Activated CD4-positive, alpha-beta T cell treated with anti-CD3 and anti-CD28 coated beads, Interleukin-2, amount 10 ng/mL, durations not matched to agents 24 days and 14 days (primary cell): ENCODE measurements around the gene SLC35E1. TPM values are rescaled to one million over a fixed set of nuclear protein-coding genes. Genes with fewer than 3 reads are reported as not detected.
A peak's percentile ranks its signal among the peaks of the same experiment; 100 is the strongest.

ENCODE experiments used
- DNase-seq: peaks from one replicate; pipeline ENCODE4 v3.0.0; 2022
- H3K27ac Mint-ChIP-seq: one replicate; pipeline ENCODE4 v1.8.0; 2022; ENCODE audit warnings: mild to moderate bottlenecking, mixed read lengths
- H3K27me3 Mint-ChIP-seq: one replicate; pipeline ENCODE4 v1.8.0; 2022; ENCODE audit warnings: mixed read lengths
- H3K36me3 Mint-ChIP-seq: one replicate; pipeline ENCODE4 v1.8.0; 2022; ENCODE audit warnings: low read depth, mild to moderate bottlenecking, mixed read lengths
- H3K4me1 Mint-ChIP-seq: one replicate; pipeline ENCODE4 v1.8.0; 2021; ENCODE audit warnings: mixed read lengths
- H3K4me3 Mint-ChIP-seq: one replicate; pipeline ENCODE4 v1.8.0; 2022; ENCODE audit warnings: mild to moderate bottlenecking, moderate library complexity, mixed read lengths
- H3K9me3 Mint-ChIP-seq: one replicate; pipeline ENCODE4 v1.8.0; 2021; ENCODE audit warnings: mixed read lengths
- intact Hi-C: fragments of 100-400 bp; cut with micrococcal nuclease; formaldehyde crosslinking; loops from one replicate; pipeline ENCODE4 v1.15.1; 2023
- total RNA-seq: library from RNA; stranded (reverse); gene quantifications from 2 replicates; pipeline ENCODE4 v1.2.3, GENCODE V29; 2022

The SLC35E1 gene
- total RNA-seq, 1 donor from 2014 or later, result 65.0 TPM

DNA sequence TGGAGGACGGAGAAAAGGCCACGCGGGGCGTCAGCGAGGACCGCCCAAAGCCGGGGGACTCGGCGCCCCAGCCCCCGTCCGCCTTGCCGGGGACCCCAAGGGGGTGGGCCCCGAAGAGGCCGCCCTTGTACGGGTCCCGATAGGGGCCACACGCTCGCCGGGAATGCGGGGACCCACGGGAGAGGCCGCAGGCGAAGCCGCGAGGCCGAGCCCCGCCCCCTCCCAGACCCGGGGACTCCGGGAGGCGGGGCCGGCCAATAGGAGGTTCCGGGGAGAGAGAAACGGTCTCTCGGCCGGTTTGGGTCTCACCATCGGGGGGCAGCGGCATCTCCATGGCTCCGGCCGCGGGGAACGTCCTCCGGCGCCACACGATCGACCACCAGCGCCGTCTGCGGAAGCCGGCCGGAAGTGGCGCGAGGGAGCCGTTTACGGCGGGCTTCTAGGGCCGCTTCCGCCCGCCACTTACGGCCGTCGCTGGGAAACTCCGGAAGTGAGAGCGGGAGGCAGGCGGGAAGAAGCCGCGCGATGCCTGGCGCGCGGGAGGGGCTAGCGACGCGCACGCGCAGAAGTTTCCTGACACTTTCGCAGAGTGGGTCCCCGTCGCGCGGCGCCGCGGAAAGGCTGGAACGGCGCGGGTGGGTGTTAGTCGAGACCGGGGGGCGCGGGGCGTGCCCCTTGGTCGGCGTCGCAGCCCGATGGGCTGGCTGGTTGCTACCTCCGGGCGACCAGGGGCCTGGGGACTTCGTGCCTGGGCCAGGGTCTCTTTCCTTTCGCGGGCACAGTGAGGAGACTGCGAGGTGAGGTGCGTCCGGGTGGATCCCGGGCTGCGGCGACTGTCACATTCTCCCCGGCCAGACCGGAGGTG, 29.9 kb downstream of the SLC35E1 start, which contains the start of gene CHERP:
Gene CHERP (minus strand): TSS at position 393 of the 865 bp plus-strand sequence. CDS start 59 bp downstream, at position 334.
- H3K27me3 Mint-ChIP-seq, result no peaks in the 10 kb centered on the region
- peak within 1 kb of the TSS; percentile 91 for H3K4me3 Mint-ChIP-seq
- H3K36me3 Mint-ChIP-seq, result peaks cover 49% of the 10 kb centered on the region
- peak within 1 kb of the TSS; percentile 90 for H3K27ac Mint-ChIP-seq
- peaks cover 38% of the 10 kb centered on the region for H3K4me1 Mint-ChIP-seq
- peak; percentile 99 for DNase-seq
- intact Hi-C loops, result loop anchor here (1.0 to 2.0 kb wide), 5 partner anchors 24 to 86 kb away; partner anchors contain the start of genes C19orf44, CALR3, MED26 and SLC35E1
- H3K9me3 Mint-ChIP-seq, result no peaks in the 10 kb centered on the region

DNA sequence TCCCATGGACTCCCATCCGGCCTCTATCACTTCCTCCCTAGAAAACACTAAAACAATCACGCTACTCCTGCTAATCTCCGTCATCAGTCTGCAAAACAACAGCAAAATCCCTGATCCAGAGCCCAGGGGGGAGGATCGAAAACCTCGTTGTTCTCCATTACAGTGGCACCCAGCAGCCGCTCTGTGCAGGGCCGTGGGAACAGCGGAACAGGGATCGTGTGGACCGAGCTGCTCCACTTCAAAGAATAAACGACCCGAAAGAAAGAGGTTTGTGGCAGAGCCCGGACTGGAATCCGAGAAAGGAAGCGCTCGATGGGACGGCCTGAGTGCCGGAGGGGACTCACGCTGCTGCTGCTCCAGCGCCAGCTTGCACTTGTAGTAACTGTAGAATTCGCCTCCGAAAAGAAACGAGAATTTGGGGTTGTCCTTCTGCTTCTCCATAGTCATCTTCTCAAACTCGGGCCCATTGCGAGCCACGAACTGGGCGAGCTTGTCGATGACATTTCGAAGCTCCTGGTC, 30.6 kb downstream of the SLC35E1 start:
- peaks cover 39% of the 10 kb centered on the region for H3K4me1 Mint-ChIP-seq
- peak overlapping the region; percentile 91 for H3K4me3 Mint-ChIP-seq
- intact Hi-C loops, result loop anchor here (1.0 to 2.0 kb wide), 5 partner anchors 25 to 87 kb away; partner anchors contain the start of genes C19orf44, CALR3, MED26 and SLC35E1
- H3K27ac Mint-ChIP-seq, result peak overlapping the region; percentile 84
- H3K9me3 Mint-ChIP-seq, result no peaks in the 10 kb centered on the region
- H3K36me3 Mint-ChIP-seq, result peaks cover 55% of the 10 kb centered on the region
- peak; percentile 62 for DNase-seq
- H3K27me3 Mint-ChIP-seq, result no peaks in the 10 kb centered on the region

- H3K9me3 Mint-ChIP-seq, result no peaks in the 10 kb centered on the region
Observed at GRCh38 chr19:16540948-16541347, 31.3 kb downstream of the SLC35E1 start.

GRCh38 chr19:16537111-16537510, 35.1 kb downstream of the SLC35E1 start:
- intact Hi-C loops, result no loop called here
- DNase-seq, result no peak
- H3K27ac Mint-ChIP-seq, result no peak overlapping the region
- H3K27me3 Mint-ChIP-seq, result no peaks in the 10 kb centered on the region
- no peaks in the 10 kb centered on the region for H3K9me3 Mint-ChIP-seq
- H3K36me3 Mint-ChIP-seq, result peaks cover 71% of the 10 kb centered on the region
- H3K4me1 Mint-ChIP-seq, result peaks cover 25% of the 10 kb centered on the region
- H3K4me3 Mint-ChIP-seq, result no peak overlapping the region

More at GRCh38 chr19:16540948-16541347, 31.3 kb downstream of the SLC35E1 start:
- DNase-seq, result no peak
- peak overlapping the region; percentile 84 for H3K27ac Mint-ChIP-seq
- peak overlapping the region; percentile 91 for H3K4me3 Mint-ChIP-seq
- no peaks in the 10 kb centered on the region for H3K27me3 Mint-ChIP-seq
- H3K4me1 Mint-ChIP-seq, result peaks cover 39% of the 10 kb centered on the region
- intact Hi-C loops, result no loop called here
- H3K36me3 Mint-ChIP-seq, result peaks cover 59% of the 10 kb centered on the region

GRCh38 chr19:16536130-16536529, 36.1 kb downstream of the SLC35E1 start:
- Mint-ChIP-seq H3K27me3 (no peaks in the 10 kb centered on the region), H3K9me3 (no peaks in the 10 kb centered on the region), H3K4me3 (no peak overlapping the region), H3K27ac (no peak overlapping the region), H3K36me3 (peaks cover 75% of the 10 kb centered on the region), H3K4me1 (peaks cover 21% of the 10 kb centered on the region)
- no peak for DNase-seq
- intact Hi-C loops, result no loop called here

- Mint-ChIP-seq H3K36me3 (peaks cover 71% of the 10 kb centered on the region), H3K27ac (no peak overlapping the region), H3K4me1 (peaks cover 18% of the 10 kb centered on the region), H3K27me3 (no peaks in the 10 kb centered on the region), H3K4me3 (no peak overlapping the region), H3K9me3 (no peaks in the 10 kb centered on the region)
- no peak for DNase-seq
- intact Hi-C loops, result no loop called here
Observed at GRCh38 chr19:16535381-16535780, 36.8 kb downstream of the SLC35E1 start.

DNA sequence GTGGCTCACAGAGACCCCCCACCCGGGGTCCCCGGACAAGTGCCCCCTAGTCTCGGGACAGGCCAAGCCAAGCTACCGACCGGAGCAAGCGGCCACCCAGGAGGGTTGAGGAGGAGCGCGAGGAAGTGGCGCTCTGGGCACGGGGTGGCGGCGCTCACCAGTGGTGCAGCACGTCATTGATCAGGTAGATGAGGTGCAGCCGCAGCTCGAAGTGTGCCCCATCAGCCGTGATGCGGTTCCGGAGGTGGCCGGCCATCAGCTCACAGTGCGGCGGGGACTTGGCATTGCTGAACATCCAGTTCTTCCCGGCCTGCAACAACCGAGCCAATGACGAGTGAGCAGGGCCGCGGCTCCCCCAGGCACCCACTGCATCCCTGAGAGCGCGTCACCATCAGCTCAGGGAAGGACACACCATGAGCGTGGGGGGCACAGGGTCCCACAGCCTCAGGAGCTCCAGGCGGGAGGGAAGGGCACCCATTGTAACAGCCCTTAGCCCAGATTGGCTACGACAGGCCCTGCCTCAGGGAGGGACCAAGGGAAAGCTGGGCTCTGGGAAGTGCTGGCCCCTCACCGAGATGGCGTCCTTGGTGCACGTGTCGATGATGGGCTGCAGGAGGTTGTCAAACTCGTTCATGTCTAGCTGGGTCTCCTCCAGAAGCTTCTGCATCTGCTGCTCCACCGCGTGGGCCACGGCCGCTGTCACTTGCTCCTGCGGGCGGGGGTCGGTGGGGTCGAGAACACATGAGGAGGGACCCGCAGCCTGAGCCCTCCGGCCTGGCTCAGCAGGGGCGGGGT, 39.6 kb downstream of the SLC35E1 start:
- Mint-ChIP-seq H3K27me3 (no peaks in the 10 kb centered on the region), H3K27ac (no peak overlapping the region), H3K9me3 (no peaks in the 10 kb centered on the region), H3K4me1 (peaks cover 5% of the 10 kb centered on the region), H3K36me3 (peaks cover 66% of the 10 kb centered on the region), H3K4me3 (no peak overlapping the region)
- no peak for DNase-seq
- intact Hi-C loops, result no loop called here

GRCh38 chr19:16531380-16531669, 40.9 kb downstream of the SLC35E1 start:
- Mint-ChIP-seq H3K4me1 (no peaks in the 10 kb centered on the region), H3K27ac (no peak overlapping the region), H3K27me3 (no peaks in the 10 kb centered on the region), H3K4me3 (no peak overlapping the region), H3K9me3 (no peaks in the 10 kb centered on the region), H3K36me3 (peaks cover 60% of the 10 kb centered on the region)
- DNase-seq, result no peak
- intact Hi-C loops, result no loop called here

DNA sequence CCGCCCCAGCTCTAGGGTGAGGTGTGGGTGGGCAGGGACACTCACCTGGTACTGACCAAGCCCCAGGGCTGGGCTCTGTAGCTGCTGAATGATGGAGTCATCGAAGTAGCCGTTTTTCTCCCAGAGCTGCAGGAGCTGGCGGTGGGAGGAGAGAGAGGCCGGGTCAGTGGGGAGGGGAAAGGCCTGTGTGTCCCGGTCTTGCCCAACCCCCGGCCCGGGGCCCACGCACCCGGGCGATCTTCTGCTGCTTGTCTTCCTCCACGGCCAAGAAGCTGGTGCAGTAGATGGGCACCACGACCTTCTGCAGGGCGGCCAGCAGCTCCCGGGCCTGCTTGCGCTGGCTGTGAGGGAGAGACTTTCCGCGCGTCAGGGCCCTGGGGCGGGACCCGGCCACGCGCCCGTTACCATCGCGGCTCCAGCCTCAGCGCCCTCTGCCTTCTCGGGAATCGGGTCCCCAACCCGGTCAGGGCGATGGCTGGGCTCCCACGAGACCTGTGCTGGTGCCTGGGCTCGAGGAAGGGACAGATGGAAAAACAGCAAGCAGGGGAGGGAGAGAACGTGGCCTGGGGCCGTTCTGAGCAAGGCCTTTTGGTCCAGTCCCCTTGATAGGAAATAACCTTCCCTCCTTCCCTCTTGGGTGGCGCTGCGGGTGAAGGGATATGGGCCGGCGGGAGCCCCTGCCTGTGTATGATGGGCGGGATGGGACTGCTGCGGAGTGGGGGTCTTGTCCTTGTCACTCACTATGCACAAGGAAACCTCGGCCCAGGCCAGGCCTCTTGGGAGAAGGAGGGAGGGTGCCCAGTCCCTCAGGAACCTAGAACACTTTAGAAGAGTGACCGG, 41.5 kb downstream of the SLC35E1 start:
- H3K4me3 Mint-ChIP-seq, result no peak overlapping the region

DNA sequence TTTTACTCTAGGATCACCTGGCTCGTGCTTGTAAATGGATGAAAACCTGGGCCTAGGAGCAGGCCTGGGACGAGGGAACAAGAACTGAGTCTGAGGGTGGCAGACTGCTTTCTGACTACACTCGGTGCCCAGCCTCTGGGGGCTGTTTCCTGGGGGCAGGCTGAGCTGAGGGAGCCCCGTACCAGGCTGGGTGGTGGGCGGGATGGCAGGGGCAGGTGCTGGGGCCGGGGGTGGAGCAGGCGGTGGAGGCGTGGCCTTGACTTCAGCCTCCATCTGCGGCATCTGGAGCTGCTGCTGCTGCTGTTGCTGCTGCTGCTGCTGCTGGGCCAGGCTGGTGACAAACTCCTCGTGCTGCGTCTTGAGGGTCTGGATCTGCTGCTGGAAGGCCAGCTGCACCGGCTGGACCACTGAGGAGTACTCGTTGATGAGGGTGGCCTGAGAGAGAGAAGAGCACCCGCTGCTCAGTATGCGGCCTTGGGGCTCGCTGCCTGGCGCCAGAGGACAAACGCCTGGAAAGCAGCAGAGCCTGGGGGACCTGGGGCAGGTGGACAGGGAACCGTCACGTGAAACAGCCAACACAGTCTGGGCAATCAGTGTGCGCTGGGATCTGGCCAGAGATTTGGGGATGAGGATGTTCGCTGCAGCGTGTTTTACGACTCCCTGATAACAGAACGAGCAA, 42.6 kb downstream of the SLC35E1 start:
- Mint-ChIP-seq H3K36me3 (peaks cover 56% of the 10 kb centered on the region), H3K4me3 (no peak overlapping the region), H3K27me3 (no peaks in the 10 kb centered on the region), H3K4me1 (no peaks in the 10 kb centered on the region), H3K9me3 (no peaks in the 10 kb centered on the region), H3K27ac (no peak overlapping the region)
- intact Hi-C loops, result no loop called here
- no peak for DNase-seq

More for the DNA sequence above, 41.5 kb downstream of the SLC35E1 start:
- intact Hi-C loops, result no loop called here
- no peaks in the 10 kb centered on the region for H3K27me3 Mint-ChIP-seq
- no peak overlapping the region for H3K27ac Mint-ChIP-seq
- DNase-seq, result no peak
- no peaks in the 10 kb centered on the region for H3K9me3 Mint-ChIP-seq
- H3K4me1 Mint-ChIP-seq, result no peaks in the 10 kb centered on the region
- peaks cover 59% of the 10 kb centered on the region for H3K36me3 Mint-ChIP-seq

DNA sequence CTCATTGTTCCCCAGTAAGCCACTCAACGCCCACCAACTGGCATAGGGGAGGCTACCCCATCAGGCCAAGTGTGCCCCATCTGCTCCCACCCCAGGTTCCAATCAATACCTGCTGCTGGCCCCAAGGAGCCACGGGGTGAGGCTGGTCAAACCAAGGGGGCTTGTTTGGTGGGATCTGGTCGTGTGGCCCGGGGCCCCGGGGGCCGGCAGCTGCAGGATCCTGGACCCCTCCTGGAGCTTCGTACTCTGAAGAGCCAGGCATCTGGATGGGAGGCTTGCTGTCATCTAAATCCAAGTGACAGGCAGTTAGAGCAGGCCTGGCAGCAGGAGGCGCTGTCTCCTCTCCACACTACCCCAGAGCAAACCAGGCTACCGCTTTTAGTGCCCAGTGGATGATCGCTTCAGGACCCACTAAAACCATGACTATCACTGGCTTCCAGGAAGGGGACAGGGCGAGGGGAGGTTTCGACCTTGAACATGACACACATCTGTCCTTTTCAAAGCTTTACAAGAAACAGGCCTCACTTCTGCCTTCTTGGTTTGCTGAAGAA, 44.2 kb downstream of the SLC35E1 start:
- intact Hi-C loops, result no loop called here
- H3K36me3 Mint-ChIP-seq, result peaks cover 57% of the 10 kb centered on the region
- no peak overlapping the region for H3K27ac Mint-ChIP-seq
- no peaks in the 10 kb centered on the region for H3K9me3 Mint-ChIP-seq
- H3K4me1 Mint-ChIP-seq, result no peaks in the 10 kb centered on the region
- H3K4me3 Mint-ChIP-seq, result no peak overlapping the region
- no peaks in the 10 kb centered on the region for H3K27me3 Mint-ChIP-seq
- peak; percentile 82 for DNase-seq

DNA sequence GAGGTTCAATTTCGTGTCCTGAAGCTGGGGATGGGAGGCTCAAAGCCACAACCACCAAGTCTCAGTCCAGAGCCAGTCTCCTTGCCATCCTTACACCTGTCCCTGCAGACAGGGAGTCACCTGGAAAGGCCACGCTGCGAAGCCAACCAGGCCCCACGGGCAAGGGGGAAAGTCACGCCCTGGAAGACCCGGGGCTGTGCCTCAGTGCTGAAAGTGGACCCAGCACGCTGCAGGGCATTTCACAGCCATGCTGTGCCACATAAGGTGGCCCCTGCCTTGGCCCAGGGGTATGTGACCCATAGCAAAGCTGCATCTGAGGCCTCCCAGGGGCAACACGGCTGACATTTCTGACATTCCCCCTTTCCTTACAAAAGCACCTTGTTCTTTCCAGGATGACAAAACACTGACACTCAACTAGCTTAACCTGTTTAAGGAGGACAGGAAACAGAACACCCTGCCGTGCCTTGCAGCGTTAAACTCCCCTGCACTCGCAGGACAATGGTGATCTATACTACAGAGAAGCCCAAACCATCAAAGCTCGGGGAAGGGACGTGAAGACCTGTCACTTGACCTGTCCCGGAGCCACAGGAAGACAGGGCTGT, 44.8 kb downstream of the SLC35E1 start:
- peaks cover 63% of the 10 kb centered on the region for H3K36me3 Mint-ChIP-seq

More for the DNA sequence above, 44.8 kb downstream of the SLC35E1 start:
- Mint-ChIP-seq H3K4me1 (no peaks in the 10 kb centered on the region), H3K9me3 (no peaks in the 10 kb centered on the region), H3K27ac (no peak overlapping the region), H3K27me3 (no peaks in the 10 kb centered on the region), H3K4me3 (no peak overlapping the region)
- no peak for DNase-seq
- intact Hi-C loops, result no loop called here
